Activated CD8-positive, alpha-beta memory T cell treated with anti-CD3 and anti-CD28 coated beads, Interleukin-2, amount 50 U/mL, for 1 hour (primary cell): ENCODE measurements around the gene PLEKHM3.

Source experiments
- DNase-seq: peaks from one replicate; pipeline ENCODE4 v3.0.0-alpha.2; 2020; ENCODE audit errors: extremely low read depth

Gene PLEKHM3

DNA sequence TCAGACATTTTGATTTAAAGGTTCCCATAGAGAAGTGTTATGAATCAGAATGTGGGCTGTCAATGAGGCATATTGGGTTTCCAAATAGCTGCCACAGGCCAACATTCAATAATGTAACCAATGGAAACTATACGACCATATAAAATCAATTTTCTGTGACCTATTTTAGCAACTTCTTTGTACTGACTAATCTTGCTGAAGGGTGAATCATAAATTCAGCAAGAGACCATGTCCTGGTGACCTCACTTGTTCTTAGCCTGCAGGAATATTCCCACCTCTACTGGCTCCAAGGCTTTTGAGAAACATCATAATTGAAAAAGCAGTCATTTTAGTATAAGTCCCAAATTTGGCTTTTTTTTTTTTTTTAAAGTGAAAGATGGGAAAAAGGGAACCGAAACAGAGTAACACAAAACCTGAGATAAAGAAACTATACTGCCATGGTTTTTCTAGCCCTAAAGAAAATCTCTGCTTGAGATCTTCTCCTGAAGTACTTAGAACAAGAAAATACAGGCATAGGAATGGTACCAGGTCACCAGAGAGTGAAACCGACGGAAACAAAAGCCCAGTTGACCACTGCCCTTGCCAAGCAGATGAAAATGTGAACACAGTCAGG is 32.1 kb downstream of the PLEKHM3 start:
- DNase-seq = no peak

DNA sequence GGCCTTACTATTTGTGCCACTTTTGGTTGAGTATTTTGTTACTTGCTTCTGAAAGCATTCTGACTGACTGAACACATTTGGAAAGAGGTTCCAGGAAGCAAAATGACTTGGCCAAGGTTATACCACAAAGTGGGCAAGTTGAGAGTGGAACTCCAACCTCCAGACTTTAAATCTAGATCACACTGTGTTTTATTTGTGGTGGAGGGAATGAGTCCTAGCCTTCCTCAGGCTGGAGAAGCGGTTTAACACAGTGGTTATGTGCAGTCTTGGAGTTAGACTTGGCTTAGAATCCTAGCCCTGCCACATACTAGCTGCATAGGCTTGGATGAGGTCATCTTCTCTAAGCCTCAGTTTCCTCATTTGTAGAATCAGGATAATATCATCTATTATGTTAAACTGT is 33.4 kb downstream of the PLEKHM3 start:
- DNase-seq = no peak

DNA sequence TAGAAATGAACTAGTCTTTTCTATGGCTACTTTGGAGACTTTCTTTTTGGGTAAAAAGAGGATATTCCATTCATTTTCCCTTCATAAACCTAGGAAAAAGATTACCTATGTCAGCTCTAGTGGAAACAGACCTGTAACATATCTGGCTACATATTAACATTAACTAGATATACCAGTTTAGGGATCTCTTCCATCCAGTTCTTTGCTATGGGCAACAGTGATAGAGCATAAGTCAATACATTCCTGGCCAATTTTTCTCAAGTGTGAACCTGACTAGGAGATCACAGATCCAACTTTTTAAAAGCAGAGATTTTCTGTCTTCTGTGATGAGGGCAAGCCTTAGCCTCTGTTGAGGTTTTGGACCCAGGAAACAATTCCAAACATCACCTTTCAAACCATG is 34.5 kb downstream of the PLEKHM3 start:
- DNase-seq = no peak

DNA sequence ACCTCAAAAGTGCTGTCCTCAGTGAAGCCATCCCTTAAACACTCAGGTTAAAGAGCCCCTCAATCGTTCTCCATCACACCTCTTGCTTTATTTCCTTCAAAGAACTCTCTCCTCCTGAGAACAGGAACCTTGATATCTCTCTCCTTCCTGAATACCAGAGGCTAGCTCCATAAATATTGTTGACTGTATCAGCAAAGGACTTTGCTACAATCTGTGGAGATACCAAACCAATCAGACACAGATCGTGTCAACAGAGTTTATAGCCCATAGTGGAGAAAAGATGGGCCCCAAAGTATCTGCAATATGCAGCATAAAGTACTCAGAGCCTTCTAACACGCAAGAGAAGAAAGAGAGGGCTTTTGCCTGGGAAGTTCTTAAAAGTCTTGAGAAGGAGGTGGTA is 36.4 kb downstream of the PLEKHM3 start:
- DNase-seq = no peak

DNA sequence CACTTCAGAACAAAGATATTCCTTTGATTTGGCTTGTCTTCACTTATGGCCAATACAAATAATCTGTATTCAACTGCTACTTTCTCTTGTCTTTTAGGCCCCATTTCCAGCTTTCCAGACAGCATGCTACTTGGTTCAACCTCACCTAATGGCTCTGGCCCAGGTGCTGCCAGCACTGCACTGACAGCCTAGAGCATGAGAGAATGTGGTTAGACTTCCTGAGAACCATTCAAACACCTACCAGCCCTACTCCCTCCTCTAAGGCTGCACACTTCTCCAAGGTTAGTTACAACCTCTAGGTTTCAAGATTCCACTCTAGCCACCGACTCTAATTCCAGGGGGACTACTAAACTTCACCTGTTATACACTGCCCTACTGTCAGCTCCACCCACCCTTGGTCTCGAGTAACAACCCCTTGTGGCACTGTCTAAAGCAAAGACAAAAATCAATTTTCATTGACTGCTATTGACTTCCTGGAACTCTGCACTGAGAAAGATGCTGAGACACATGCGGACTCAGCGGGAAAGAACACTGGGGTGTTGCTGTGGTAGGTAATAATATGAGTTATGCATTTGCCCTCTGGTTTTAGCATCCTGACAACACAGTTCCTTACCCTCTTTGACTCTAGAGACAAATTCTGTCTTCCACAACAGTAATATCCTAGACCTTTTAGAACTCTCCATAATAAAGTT is 38.2 kb downstream of the PLEKHM3 start:
- no peak for DNase-seq

DNA sequence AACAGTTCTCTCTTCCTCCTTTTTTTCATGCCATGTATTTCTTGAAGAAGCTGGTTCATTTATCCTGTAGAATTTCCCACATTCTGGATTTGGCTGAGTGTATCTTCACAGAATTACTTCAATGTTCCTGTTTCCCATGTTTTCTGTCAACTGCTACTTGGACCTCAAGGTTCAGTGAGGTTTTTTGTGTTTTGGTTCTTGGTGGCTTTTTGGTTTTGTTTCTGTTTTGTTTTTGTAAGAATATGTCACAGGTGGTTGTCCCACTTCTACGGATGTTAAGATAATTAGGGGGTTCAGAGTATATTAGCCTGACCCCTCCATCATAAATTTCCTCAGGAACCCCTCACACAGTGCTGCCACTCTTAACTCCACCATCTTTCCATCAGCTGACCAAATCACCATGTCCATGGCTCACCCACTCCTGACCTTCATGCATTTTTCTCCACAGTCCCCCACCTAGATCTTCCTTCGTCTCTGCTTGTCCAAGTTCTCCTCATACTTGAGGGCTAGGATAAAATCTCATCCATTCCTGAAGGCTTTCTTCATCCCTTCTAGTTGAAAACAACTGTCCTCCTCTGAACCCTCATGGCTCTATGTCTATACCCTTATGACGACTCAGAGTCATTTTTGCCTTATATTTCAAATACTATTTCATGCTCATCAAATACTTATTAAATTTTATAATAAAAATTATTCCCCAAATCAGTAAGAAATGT is 40.4 kb downstream of the PLEKHM3 start:
- no peak for DNase-seq

DNA sequence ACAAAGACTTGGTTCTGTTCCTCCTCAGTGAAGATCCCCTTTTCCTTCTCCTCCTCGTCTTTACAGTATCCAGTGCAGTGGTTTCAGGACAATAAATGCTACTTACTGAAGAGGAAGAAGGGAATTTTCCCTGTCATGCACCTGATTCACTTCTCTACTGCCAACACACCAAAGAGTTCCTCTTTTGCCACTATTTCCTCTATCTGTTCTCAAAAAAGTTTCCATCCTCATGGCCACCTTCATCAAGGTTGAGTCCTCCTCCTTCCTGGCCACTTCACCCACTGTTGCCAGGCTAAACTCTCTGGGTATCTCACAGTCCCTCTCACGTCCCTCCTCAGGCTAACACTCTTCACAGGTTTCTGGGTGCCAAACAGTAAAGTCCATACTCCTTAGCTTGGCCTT is 41.7 kb downstream of the PLEKHM3 start:
- no peak for DNase-seq

DNA sequence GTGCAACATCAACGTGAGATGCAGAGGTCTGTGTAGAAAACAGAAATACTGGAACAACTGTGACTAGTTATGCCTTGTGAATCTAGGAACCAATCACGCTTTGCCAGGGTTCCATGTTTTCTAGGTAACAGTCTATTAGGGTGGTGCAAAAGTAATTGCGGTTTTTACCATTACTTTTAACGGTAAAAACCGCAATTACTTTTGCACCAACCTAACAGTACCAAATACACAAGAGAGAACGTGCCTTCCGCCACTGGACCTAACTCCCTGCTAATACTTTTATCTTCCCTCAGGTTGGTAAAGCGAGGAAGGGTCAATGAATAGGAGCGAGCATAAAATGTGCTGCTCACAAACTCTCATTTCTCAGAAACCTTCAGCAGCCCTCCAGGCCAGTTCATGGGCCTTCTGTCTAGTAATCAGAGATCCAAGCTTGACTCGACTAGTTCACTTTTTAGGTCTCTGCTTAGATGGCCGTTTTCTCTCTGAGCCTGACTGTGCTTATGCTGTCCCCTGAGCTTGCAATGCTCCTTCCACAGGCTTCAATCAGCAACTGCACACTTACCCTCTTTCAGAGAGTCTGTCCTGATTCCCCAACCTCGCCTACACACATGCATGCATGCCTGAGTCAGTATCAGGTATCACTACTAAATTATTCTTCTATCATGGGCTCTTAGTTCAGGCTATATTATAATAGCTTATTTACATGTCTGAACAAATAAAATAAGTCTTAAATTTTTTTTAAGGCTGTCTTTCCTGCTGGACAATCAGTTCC is 47.0 kb downstream of the PLEKHM3 start:
- no peak for DNase-seq

DNA sequence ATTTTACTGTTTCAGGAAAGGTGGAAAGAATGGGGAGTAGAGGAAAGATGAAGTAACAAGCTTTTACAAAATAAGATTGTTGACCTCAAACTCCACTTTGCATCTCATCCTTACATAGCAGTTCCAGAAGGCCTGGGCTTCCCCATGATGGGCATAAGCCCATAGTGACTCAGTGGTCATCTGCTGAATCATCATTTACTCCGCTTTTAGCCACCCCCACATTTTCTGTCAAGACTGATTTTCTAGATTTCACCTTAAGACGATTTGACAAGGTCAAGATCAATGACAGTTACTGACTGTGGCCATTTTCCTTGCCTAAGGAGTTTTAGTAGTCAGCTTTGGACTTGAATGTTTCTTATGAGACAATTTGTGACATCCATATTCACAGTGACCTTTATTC is 49.4 kb downstream of the PLEKHM3 start:
- no peak for DNase-seq

DNA sequence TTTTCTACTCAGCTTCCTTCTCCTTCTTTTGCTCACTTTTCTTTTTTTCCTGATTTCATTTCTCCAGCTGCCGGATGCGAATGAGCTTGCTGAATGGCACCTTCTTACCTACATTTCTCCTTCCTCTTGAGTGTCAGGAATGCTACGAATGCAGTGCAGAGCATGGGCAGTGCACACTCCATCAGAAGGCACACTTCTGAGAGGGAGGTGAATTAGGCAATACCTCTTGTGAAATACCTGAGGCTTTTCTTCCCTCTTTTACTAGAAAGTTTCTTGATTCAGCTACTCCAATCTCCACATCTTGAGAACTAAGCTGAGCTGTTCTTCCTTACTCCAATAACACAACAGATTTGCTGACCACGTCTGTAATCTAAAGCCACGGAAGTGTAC is 51.1 kb downstream of the PLEKHM3 start:
- no peak for DNase-seq

DNA sequence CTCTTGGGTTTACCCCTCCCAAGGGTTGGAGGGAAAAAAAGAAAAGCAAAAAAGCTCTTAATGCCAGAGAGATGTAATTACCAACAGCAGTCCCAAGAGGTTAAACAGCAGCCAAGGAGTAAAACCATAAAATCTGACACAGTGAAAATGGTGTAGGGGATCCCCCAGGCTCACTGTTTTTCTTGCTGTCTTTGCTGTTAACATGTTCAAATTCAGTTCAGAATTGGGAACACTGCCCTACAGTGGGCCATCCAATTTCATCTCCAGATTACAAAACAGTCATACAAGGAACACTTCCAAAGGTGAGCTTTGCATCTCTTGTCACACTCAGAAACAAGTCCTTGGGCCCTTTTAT is 54.5 kb downstream of the PLEKHM3 start:
- no peak for DNase-seq

DNA sequence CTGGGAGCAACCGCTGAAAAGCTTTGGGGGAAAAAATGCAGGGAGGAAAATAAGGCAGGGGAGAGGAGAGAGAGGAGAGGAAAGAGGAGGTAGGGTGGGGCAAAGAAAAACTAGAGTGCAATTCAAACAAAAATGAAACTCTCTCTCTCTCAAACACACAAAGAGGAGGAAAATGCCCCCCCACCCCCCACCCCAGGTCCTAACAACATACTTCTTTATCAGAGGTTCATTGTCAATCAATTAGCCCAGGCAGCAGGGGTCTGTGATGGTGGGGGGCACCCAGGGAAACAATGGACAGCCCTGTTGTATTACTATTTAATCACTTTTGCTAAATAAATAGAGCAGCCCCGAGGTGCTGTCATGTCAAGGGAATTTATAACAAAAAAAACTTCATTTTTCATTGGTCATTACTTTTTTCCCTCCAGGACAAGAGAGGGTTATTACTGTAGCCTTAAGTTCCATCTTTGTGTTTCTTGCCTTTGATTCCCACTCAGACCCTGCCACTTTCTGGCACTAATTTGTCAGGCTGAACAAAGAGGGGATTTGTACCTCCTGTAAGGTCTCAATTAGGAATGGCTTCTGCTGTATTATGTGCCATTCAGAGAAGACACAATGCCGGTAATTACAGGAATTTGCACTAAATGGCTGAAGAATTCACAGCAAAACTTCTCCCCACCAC is 55.0 kb downstream of the PLEKHM3 start:
- no peak for DNase-seq

DNA sequence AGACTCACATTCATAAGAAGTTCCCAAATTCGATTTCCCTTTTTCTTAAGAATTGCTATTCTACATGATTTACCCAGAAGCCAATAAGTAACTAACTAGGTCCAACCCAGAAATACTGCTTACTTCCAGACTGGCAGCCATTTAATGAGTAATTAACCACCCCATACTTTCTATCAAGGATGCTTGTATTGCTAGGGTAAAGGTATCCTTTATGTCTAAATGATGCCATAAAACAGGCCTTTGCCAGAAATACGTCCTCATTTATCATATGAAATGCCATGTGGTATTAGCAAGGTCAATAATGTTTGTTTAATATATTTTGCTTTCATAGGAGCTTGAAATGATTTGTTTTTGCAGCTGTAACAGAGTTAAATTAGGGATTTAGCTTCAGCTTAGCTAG is 56.1 kb downstream of the PLEKHM3 start:
- no peak for DNase-seq

DNA sequence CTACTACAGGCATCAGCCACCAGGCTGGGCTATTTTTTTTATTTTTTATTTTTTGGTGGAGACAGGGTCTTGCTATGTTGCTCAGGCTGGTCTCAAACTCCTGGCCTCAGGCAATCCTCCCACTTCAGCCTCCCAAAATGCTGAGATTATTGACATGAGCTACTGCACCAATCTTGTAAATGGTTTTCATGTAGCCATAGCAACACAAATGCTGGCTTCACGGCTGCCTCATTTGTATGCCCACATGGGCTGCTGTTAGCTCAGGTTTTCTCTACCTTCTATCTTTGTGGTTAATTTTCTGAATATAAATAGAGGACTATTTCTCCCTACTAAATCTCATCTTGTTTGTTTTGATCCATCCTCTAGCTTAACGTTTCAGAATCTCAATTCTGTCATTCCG is 58.2 kb downstream of the PLEKHM3 start:
- no peak for DNase-seq

DNA sequence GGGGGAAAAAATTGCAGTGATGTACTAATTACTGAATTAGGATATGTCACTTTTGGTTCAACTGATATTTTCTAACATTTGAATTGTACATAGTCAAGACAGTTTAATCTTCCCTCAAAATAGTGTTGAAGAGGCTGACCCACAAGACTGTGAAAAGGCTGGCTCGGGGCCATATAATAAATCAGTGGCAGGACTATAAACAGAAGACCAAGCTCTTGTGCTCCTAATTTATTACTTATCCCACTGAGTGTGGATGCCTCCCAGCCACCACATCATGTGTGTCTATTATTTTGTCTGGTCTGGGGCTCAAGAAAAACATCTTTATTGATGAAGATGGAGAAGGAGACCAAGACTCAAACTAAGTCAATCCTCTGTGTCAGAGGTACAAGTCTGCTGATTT is 64.4 kb downstream of the PLEKHM3 start:
- no peak for DNase-seq

DNA sequence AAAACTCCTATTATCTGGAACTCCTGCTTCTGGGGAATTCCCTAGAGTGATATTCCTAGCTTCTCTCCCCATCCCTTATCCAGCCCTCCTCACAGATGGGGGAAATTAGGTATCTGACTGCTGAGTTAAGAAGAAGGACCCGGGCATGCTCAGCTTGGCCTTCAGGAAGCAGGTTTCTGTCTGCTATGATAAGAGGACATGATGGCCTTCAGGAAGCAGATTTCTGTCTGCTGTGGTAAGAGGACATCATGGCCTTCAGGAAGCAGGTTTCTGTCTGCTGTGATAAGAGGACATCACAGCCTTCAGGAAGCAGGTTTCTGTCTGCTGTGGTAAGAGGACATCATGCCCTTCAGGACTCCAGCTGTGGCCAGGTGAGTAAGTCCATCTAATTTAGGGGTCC is 65.2 kb downstream of the PLEKHM3 start:
- DNase-seq = no peak

DNA sequence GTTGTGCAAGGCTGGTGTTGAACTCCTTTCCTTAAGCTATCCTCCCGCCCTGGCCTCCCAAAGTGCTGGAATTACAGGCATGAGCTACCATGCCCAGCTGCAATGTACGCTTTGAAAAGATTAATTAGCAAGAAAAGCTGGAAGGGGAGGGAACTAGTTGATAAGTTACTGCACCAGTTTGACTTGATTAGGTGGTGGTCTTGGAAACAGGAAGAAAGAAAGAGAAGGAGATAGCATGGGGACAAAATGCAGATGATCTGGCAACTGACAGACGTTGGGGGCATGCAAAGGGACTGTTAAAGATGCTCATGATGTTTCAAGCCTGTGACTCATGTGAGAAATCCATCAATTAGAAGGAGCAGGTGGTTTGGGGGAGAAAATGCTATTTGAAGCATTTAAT is 68.6 kb downstream of the PLEKHM3 start:
- DNase-seq = no peak

DNA sequence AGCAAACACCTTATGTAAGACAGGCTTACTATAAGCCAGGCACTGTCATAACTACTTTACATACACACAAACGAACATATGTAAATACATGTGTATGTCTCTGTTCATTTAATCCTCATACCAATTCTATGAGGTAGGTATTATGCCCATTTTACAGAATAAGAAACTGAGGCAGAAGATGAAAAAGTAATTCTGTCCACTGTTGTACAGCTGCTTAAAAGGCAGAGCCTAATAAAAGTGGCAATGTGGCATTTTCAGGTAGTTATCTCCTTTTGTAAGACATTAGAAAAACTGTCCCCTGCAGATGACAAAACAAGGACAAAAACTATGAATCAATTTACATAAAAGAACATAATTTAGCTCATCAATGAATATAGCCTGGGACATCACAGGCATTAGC is 69.9 kb downstream of the PLEKHM3 start:
- DNase-seq = no peak

DNA sequence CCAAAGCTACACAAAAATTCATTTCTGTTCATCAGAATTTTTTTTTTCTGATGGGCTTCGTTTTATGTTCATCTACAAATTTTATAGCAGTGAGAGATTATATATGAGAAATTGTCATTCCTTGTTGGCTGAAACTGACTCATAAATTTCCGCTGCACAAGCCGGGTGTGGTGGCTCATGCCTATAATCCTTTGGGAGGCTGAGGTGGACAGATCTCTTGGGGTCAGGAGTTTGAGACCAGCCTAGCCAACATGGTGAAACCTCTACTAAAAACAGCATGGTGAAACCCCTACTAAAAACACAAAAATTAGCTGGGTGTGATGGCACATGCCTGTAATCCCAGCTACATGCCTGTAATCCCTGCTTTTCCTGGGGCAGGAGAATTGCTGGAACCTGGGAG is 72.0 kb downstream of the PLEKHM3 start:
- DNase-seq = no peak

DNA sequence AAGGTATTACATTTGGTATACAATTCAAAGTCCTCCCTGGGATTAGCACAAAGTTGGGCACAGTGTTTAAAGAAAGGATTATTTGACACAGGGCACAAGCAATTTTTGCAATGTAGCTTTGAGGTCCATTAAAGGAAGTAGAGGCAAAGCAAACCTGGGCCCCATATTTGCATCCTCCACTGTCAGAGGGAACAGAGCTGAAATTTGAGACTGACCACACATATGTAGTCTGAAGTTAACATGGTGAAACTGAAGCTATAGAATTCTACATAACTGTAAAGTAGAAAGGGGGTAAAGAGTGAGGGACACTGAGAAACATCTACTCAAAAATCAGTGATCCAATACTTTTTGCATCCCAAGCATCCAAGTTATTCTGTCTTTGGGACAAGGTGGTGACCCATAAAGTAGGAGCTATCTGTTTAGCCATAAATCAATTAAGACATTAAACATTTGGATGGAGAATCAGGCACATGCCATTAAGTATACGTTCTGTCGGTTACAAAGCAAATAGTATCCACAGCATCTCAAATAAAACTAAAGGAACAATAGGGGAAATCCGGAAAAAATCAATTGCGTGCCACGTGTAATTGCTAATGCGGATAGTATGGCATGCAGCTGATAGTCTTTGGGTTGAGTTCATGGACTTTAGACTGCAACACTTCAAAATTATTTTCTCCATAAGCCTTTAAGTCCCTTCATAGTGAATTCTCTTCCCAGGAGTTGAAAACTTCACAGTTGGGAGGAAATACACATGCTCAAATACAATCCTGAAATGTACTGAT is 72.6 kb downstream of the PLEKHM3 start:
- no peak for DNase-seq

DNA sequence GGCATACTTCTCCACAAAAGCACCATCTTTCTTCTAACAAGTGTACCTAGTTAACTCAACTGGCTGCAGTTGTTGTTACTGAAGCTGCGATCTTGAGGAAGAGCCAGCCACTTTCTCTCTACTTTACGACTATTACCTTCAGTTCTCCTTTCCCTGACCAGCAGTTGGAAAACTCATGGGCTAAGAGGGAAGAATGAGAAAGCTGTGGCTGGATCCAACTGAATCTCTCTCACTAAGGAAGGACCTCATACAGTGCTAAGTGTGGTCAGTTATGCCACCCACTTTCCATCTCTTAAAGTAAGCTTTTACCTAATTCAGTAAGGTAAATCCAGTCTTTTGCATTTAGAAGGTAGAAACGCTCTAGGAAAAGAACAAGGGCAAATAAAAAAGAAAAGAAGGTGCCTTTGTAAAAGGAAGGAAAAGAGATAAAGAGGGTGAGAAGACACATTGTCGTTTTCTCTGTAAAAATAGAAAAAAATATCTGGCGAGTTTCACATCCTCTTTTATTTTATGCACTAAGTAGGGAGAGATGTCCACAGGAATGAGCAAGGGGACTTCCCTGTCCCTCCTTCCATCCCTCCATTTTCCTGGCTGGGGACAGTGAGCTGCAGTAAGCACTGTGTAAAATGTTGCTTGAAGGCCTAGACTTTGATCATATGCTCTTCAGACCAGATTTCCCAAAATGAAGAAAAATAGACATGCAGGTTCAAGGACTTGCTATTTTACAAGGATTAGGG is 73.4 kb downstream of the PLEKHM3 start:
- no peak for DNase-seq
